OCI-LY7 (cell line): ENCODE data around the gene JPH3. TPM values are rescaled to one million over a fixed set of nuclear protein-coding genes. Genes with fewer than 3 reads are reported as not detected.

Experiments
- BruUV-seq: library from RNA; stranded (reverse); fragments of 400-500 nt; replicated peaks from 2 replicates; lab custom pipeline; 2021; lab: Mats Ljungman, UMichigan
- CTCF ChIA-PET: fragments of 300-600 bp; sonication (Branson Sonifier 250); formaldehyde crosslinking; loops from one replicate; lab custom pipeline; 2022; ENCODE audit warnings: antibody characterized with exemption; ENCODE audit not compliant: unreplicated experiment; lab: Charles Lee
- POLR2A ChIA-PET: fragments of 300-600 bp; sonication (Branson Sonifier 250); formaldehyde crosslinking; loops from one replicate; lab custom pipeline; 2022; ENCODE audit warnings: antibody characterized with exemption; lab: Charles Lee
- DNase-seq: peaks from one replicate; pipeline ENCODE4 v3.0.0-alpha.2; 2015; ENCODE audit warnings: low spot score
- H2AFZ ChIP-seq: fragments of 200-600 bp; sonication (generic), shearing (Covaris generic); 2 replicates; pipeline ENCODE4 v1.6.1; 2014; ENCODE audit warnings: mild to moderate bottlenecking, antibody characterized with exemption, low read length, moderate library complexity
- H3K27ac ChIP-seq: fragments of 200-600 bp; sonication (generic); 2 replicates; pipeline ENCODE4 v1.5.1; 2014; ENCODE audit warnings: mixed run types, low read depth, mild to moderate bottlenecking, moderate library complexity, low read length, inconsistent platforms; ENCODE audit not compliant: poor library complexity, severe bottlenecking
- H3K36me3 ChIP-seq: fragments of 200-600 bp; sonication (generic); 2 replicates; pipeline ENCODE4 v1.6.1; 2014; ENCODE audit warnings: mild to moderate bottlenecking, antibody characterized with exemption, low read length, moderate library complexity, mixed read lengths; ENCODE audit not compliant: insufficient read depth
- H3K4me1 ChIP-seq: fragments of 200-600 bp; sonication (generic); 2 replicates; pipeline ENCODE4 v1.5.1; 2014; ENCODE audit warnings: mild to moderate bottlenecking, low read length; ENCODE audit not compliant: insufficient read depth, poor library complexity, severe bottlenecking
- H3K4me2 ChIP-seq: fragments of 200-600 bp; sonication (generic); 2 replicates; pipeline ENCODE4 v1.6.1; 2014; ENCODE audit warnings: mild to moderate bottlenecking, low read length
- H3K4me3 ChIP-seq: fragments of 200-600 bp; sonication (generic); 2 replicates; pipeline ENCODE4 v1.5.1; 2014; ENCODE audit warnings: mild to moderate bottlenecking, low read depth, low read length; ENCODE audit not compliant: poor library complexity, severe bottlenecking
- H3K79me2 ChIP-seq: fragments of 200-600 bp; sonication (generic); 2 replicates; pipeline ENCODE4 v1.6.1; 2016; ENCODE audit warnings: low read depth, mild to moderate bottlenecking, low read length, moderate library complexity, mixed read lengths; ENCODE audit not compliant: insufficient read depth
- H3K9me2 ChIP-seq: fragments of 200-600 bp; sonication (generic); 2 replicates; pipeline ENCODE4 v1.6.1; 2016; ENCODE audit warnings: mild to moderate bottlenecking, low read length, mixed read lengths; ENCODE audit not compliant: insufficient read depth
- H3K9me3 ChIP-seq: fragments of 200-600 bp; sonication (generic); 2 replicates; pipeline ENCODE4 v1.6.1; 2014; ENCODE audit warnings: mild to moderate bottlenecking, mixed run types, low read length, mixed read lengths
- H4K20me1 ChIP-seq: fragments of 200-600 bp; sonication (generic); 2 replicates; pipeline ENCODE4 v1.6.1; 2014; ENCODE audit warnings: mild to moderate bottlenecking, antibody characterized with exemption, low read length, moderate library complexity, mixed read lengths; ENCODE audit not compliant: insufficient read depth
- EZH2phosphoT487 ChIP-seq: fragments of 200-600 bp; sonication (generic); IDR thresholded peaks from 2 replicates; pipeline ENCODE4 v1.6.1; 2018; ENCODE audit warnings: low read depth, borderline replicate concordance, mild to moderate bottlenecking, mixed run types, antibody characterized with exemption, low read length, moderate library complexity, mixed read lengths
- intact Hi-C: fragments of 100-400 bp; cut with micrococcal nuclease; formaldehyde crosslinking; loops from one replicate; pipeline ENCODE4 v1.10.0; 2022; ENCODE audit not compliant: unreplicated experiment
- total RNA-seq, 2 experiments: library from RNA; depleted of rRNA in 1 of 2; stranded (reverse); fragments of >200 nt in 1 of 2; shearing (Covaris generic) in 1 of 2; gene quantifications; 2 replicates each; pipeline ENCODE4 v1.2.3, GENCODE V29; 2014 to 2022
- TF ChIP-seq, protein P1 (sequence below): fragments of 200-600 bp; sonication (generic); conservative IDR thresholded peaks from 2 replicates; pipeline ENCODE4 v1.5.1; 2014; ENCODE audit warnings: mild to moderate bottlenecking, antibody characterized with exemption, low read length, moderate library complexity, mixed read lengths

Gene JPH3
- total RNA-seq, 2 experiments from 2014 or later: not detected

DNA sequence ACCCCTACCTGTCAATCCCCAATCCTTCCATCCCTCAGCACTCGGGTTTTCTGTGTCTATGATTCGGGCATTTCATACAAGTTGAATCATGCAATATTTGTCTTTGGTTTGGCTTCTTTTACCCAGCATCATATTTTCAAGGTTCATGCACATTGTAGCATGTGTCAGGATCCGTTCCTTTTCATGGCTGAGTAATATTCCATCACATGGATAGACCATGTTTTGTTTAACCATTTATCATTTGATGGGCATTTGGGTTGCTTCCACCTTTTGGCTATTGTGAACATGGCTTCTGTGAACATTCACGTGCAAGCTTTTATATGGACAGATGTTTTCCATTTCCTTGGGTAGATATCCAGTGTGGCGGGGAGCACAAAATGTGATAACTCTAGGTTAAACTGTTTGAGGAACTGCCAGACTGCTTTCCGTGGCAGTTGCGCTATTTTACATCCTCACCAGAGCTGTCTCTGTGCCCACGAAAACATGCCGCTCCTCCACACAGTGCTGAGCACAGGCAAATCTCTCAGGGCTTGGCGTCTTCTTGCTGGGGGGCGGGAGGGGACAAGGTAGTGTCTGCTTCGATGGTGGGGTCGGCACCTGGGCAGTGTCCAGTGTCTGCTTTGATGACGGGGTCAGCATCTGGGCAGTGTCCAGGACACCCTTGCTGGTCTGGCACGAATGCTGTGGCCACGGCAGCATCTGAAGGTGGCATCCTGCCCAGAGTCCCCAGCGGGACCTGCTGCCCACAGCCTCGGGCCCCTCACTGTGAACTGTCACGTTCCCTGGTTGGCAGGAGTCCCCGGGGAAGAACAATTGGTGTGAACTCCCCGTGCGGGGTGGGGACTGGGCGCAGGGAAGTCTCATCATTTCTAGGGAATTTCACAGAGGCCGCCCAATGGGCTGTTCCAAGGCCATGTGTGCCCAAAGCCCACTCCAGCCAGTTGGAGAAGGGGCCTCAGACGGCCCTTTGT, 32.4 kb upstream of the JPH3 start:
- Histone ChIP-seq H3K27ac (no peak overlapping the region), H3K9me2 (no peaks in the 10 kb centered on the region), H4K20me1 (no peaks in the 10 kb centered on the region), H3K79me2 (no peaks in the 10 kb centered on the region), H3K9me3 (no peaks in the 10 kb centered on the region), H3K4me2 (no peak overlapping the region), H2AFZ (no peak overlapping the region), H3K4me1 (no peaks in the 10 kb centered on the region), H3K4me3 (no peak overlapping the region), H3K36me3 (no peaks in the 10 kb centered on the region)
- POLR2A ChIA-PET: no interaction called here
- TF ChIP-seq, protein P1, sequence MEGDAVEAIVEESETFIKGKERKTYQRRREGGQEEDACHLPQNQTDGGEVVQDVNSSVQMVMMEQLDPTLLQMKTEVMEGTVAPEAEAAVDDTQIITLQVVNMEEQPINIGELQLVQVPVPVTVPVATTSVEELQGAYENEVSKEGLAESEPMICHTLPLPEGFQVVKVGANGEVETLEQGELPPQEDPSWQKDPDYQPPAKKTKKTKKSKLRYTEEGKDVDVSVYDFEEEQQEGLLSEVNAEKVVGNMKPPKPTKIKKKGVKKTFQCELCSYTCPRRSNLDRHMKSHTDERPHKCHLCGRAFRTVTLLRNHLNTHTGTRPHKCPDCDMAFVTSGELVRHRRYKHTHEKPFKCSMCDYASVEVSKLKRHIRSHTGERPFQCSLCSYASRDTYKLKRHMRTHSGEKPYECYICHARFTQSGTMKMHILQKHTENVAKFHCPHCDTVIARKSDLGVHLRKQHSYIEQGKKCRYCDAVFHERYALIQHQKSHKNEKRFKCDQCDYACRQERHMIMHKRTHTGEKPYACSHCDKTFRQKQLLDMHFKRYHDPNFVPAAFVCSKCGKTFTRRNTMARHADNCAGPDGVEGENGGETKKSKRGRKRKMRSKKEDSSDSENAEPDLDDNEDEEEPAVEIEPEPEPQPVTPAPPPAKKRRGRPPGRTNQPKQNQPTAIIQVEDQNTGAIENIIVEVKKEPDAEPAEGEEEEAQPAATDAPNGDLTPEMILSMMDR: no peak
- no peak for TF ChIP-seq EZH2phosphoT487
- intact Hi-C loops: no loop called here
- no TSS peak for BruUV-seq
- CTCF ChIA-PET: interaction anchor here (1.0 kb wide), 1 partner anchor 66 kb away, joined by 3 read pairs; no protein-coding TSS in a partner anchor
- no peak for DNase-seq

DNA sequence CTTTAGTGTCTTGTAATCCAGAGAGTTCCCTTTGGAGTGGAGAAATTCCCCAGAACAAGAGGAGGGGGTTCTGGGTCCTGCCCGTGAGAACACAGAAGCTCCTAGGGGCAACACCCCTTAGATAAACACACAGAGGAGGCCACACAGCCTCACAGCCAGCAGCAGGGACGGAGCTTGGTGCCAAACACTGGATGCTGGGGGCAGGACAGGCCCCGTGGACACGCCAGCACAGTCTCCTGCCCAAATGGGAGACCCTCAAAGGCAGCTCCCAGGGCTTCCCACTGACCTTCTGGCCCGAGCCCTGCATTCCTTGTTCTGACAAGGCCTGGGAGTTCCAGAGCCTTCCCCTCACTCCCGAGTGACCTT, 31.8 kb upstream of the JPH3 start:
- POLR2A ChIA-PET: no interaction called here

More for the DNA sequence above, 31.8 kb upstream of the JPH3 start:
- TF ChIP-seq EZH2phosphoT487: no peak
- TF ChIP-seq, protein P1: no peak
- no peaks in the 10 kb centered on the region for H3K4me1 ChIP-seq
- no peaks in the 10 kb centered on the region for H3K9me2 ChIP-seq
- no peak overlapping the region for H3K4me3 ChIP-seq
- H3K79me2 ChIP-seq: no peaks in the 10 kb centered on the region
- H3K4me2 ChIP-seq: no peak overlapping the region
- intact Hi-C loops: no loop called here
- H3K9me3 ChIP-seq: no peaks in the 10 kb centered on the region
- no peak for DNase-seq
- H4K20me1 ChIP-seq: no peaks in the 10 kb centered on the region
- no peak overlapping the region for H2AFZ ChIP-seq
- no TSS peak for BruUV-seq
- H3K27ac ChIP-seq: no peak overlapping the region
- CTCF ChIA-PET: interaction anchor here (1.0 kb wide), 1 partner anchor 65 kb away, joined by 3 read pairs; no protein-coding TSS in a partner anchor
- H3K36me3 ChIP-seq: no peaks in the 10 kb centered on the region
